Measurements from ENCODE around the gene FLVCR2.
A peak's percentile ranks its signal among the peaks of the same experiment; 100 is the strongest.

FLVCR2 gene

GRCh38 chr14:75634848-75635247, 56.4 kb downstream of the FLVCR2 start:
- no peak for DNase-seq

GRCh38 chr14:75636100-75636692, 57.8 kb downstream of the FLVCR2 start:
- DNase-seq: no peak

GRCh38 chr14:75640876-75641275, 62.5 kb downstream of the FLVCR2 start:
- no peak for DNase-seq

- no peak for DNase-seq
Observed at GRCh38 chr14:75643985-75644384, 65.6 kb downstream of the FLVCR2 start.

- no peak for DNase-seq
Observed at GRCh38 chr14:75645056-75645455, 66.6 kb downstream of the FLVCR2 start.

- no peak for DNase-seq
Observed at GRCh38 chr14:75646762-75647161, 68.3 kb downstream of the FLVCR2 start.

- no peak for DNase-seq
Observed at GRCh38 chr14:75647640-75648039, 69.2 kb downstream of the FLVCR2 start.

- no peak for DNase-seq
Observed at GRCh38 chr14:75648066-75648838, 69.8 kb downstream of the FLVCR2 start.

GRCh38 chr14:75649337-75649736, 70.9 kb downstream of the FLVCR2 start:
- no peak for DNase-seq

GRCh38 chr14:75649773-75650172, 71.4 kb downstream of the FLVCR2 start:
- DNase-seq: no peak

- DNase-seq: no peak
Observed at GRCh38 chr14:75650253-75651058, 72.0 kb downstream of the FLVCR2 start.

- DNase-seq: no peak
Observed at GRCh38 chr14:75653563-75653962, 75.1 kb downstream of the FLVCR2 start.

GRCh38 chr14:75654127-75654732, 75.8 kb downstream of the FLVCR2 start:
- peak; percentile 73 for DNase-seq

GRCh38 chr14:75655235-75655634, 76.8 kb downstream of the FLVCR2 start:
- no peak for DNase-seq

GRCh38 chr14:75657331-75657730, 78.9 kb downstream of the FLVCR2 start:
- DNase-seq: no peak

- DNase-seq: no peak
Observed at GRCh38 chr14:75658957-75659356, 80.5 kb downstream of the FLVCR2 start.

GRCh38 chr14:75660238-75660629, 81.8 kb downstream of the FLVCR2 start:
- no peak for DNase-seq

GRCh38 chr14:75660630-75661498, 82.4 kb downstream of the FLVCR2 start, which contains the start of the genes ERG28 and TTLL5:
ERG28 (minus strand) TSS chr14:75660876; CDS start chr14:75657502, 3,374 bp downstream.
TTLL5 (plus strand) TSS chr14:75661246; CDS start chr14:75663150, 1,904 bp downstream.
- peak; percentile 99 for DNase-seq

GRCh38 chr14:75661499-75661814, 83.0 kb downstream of the FLVCR2 start:
- DNase-seq: no peak

- DNase-seq: no peak
Observed at GRCh38 chr14:75662966-75663365, 84.5 kb downstream of the FLVCR2 start.

- DNase-seq: no peak
Observed at GRCh38 chr14:75667099-75667765, 88.8 kb downstream of the FLVCR2 start.
